ENCODE data around the gene SH3GL3.

SH3GL3 gene

GRCh38 chr15:83556068-83556467 lies 108.9 kb downstream of the SH3GL3 start:
- DNase-seq (ENCODE audit: insufficient read length, low spot score) (no peak), FAIRE-seq (no peak)
- no peak for TF ChIP-seq POLR2AphosphoS5 (IDR thresholded peaks at IDR 0.05; ENCODE audit: low read depth, low read length)
- TF ChIP-seq SPI1 (IDR thresholded peaks at IDR 0.05; ENCODE audit: low read depth, low read length), result no peak
- no peak for TF ChIP-seq POU2F2 (IDR thresholded peaks at IDR 0.05; ENCODE audit: low read depth, low read length)
- no peak for TF ChIP-seq TAF1 (IDR thresholded peaks at IDR 0.05; ENCODE audit: low read depth, low read length)
- TF ChIP-seq POLR2A (IDR thresholded peaks at IDR 0.05; ENCODE audit: low read depth, low read length), result no peak
- no peak for TF ChIP-seq PAX5 (IDR thresholded peaks at IDR 0.05; ENCODE audit: insufficient read depth, low read length, severe bottlenecking)

GRCh38 chr15:83556754-83557153 lies 109.6 kb downstream of the SH3GL3 start:
- FAIRE-seq (no peak), DNase-seq (ENCODE audit: insufficient read length, low spot score) (no peak)
- TF ChIP-seq PAX5 (IDR thresholded peaks at IDR 0.05; ENCODE audit: insufficient read depth, low read length, severe bottlenecking) (no peak), POLR2AphosphoS5 (IDR thresholded peaks at IDR 0.05; ENCODE audit: low read depth, low read length) (no peak), TAF1 (IDR thresholded peaks at IDR 0.05; ENCODE audit: low read depth, low read length) (no peak), SPI1 (IDR thresholded peaks at IDR 0.05; ENCODE audit: low read depth, low read length) (no peak), POU2F2 (IDR thresholded peaks at IDR 0.05; ENCODE audit: low read depth, low read length) (no peak), POLR2A (IDR thresholded peaks at IDR 0.05; ENCODE audit: low read depth, low read length) (no peak)

GRCh38 chr15:83558146-83558545 lies 111.0 kb downstream of the SH3GL3 start:
- no peak for DNase-seq (ENCODE audit: insufficient read length, low spot score)
- no peak for FAIRE-seq
- no peak for TF ChIP-seq POLR2A (IDR thresholded peaks at IDR 0.05; ENCODE audit: low read depth, low read length)
- no peak for TF ChIP-seq TAF1 (IDR thresholded peaks at IDR 0.05; ENCODE audit: low read depth, low read length)
- no peak for TF ChIP-seq POU2F2 (IDR thresholded peaks at IDR 0.05; ENCODE audit: low read depth, low read length)
- TF ChIP-seq POLR2AphosphoS5 (IDR thresholded peaks at IDR 0.05; ENCODE audit: low read depth, low read length), result no peak
- TF ChIP-seq SPI1 (IDR thresholded peaks at IDR 0.05; ENCODE audit: low read depth, low read length), result no peak
- TF ChIP-seq PAX5 (IDR thresholded peaks at IDR 0.05; ENCODE audit: insufficient read depth, low read length, severe bottlenecking), result no peak

GRCh38 chr15:83559310-83559966 lies 112.3 kb downstream of the SH3GL3 start:
- no peak for TF ChIP-seq POLR2A (IDR thresholded peaks at IDR 0.05; ENCODE audit: low read depth, low read length)
- no peak for TF ChIP-seq PAX5 (IDR thresholded peaks at IDR 0.05; ENCODE audit: insufficient read depth, low read length, severe bottlenecking)
- TF ChIP-seq POLR2AphosphoS5 (IDR thresholded peaks at IDR 0.05; ENCODE audit: low read depth, low read length), result no peak
- TF ChIP-seq TAF1 (IDR thresholded peaks at IDR 0.05; ENCODE audit: low read depth, low read length), result no peak
- TF ChIP-seq SPI1 (IDR thresholded peaks at IDR 0.05; ENCODE audit: low read depth, low read length), result no peak
- TF ChIP-seq POU2F2 (IDR thresholded peaks at IDR 0.05; ENCODE audit: low read depth, low read length), result no peak
- peak; percentile 41 for DNase-seq (ENCODE audit: insufficient read length, low spot score)
- peak; percentile 94 for FAIRE-seq

GRCh38 chr15:83561661-83562060 lies 114.5 kb downstream of the SH3GL3 start:
- TF ChIP-seq POLR2A (IDR thresholded peaks at IDR 0.05; ENCODE audit: low read depth, low read length), result no peak
- TF ChIP-seq TAF1 (IDR thresholded peaks at IDR 0.05; ENCODE audit: low read depth, low read length), result no peak
- TF ChIP-seq POLR2AphosphoS5 (IDR thresholded peaks at IDR 0.05; ENCODE audit: low read depth, low read length), result no peak
- no peak for TF ChIP-seq PAX5 (IDR thresholded peaks at IDR 0.05; ENCODE audit: insufficient read depth, low read length, severe bottlenecking)
- no peak for TF ChIP-seq SPI1 (IDR thresholded peaks at IDR 0.05; ENCODE audit: low read depth, low read length)
- TF ChIP-seq POU2F2 (IDR thresholded peaks at IDR 0.05; ENCODE audit: low read depth, low read length), result no peak
- DNase-seq (ENCODE audit: insufficient read length, low spot score) (no peak), FAIRE-seq (no peak)

GRCh38 chr15:83565138-83565537 lies 118.0 kb downstream of the SH3GL3 start:
- no peak for DNase-seq (ENCODE audit: insufficient read length, low spot score)
- FAIRE-seq, result no peak
- no peak for TF ChIP-seq POLR2A (IDR thresholded peaks at IDR 0.05; ENCODE audit: low read depth, low read length)
- TF ChIP-seq PAX5 (IDR thresholded peaks at IDR 0.05; ENCODE audit: insufficient read depth, low read length, severe bottlenecking), result no peak
- TF ChIP-seq POLR2AphosphoS5 (IDR thresholded peaks at IDR 0.05; ENCODE audit: low read depth, low read length), result no peak
- no peak for TF ChIP-seq TAF1 (IDR thresholded peaks at IDR 0.05; ENCODE audit: low read depth, low read length)
- TF ChIP-seq POU2F2 (IDR thresholded peaks at IDR 0.05; ENCODE audit: low read depth, low read length), result no peak
- no peak for TF ChIP-seq SPI1 (IDR thresholded peaks at IDR 0.05; ENCODE audit: low read depth, low read length)

- no peak for DNase-seq (ENCODE audit: insufficient read length, low spot score)
- no peak for FAIRE-seq
- TF ChIP-seq POLR2A (IDR thresholded peaks at IDR 0.05; ENCODE audit: low read depth, low read length) (no peak), PAX5 (IDR thresholded peaks at IDR 0.05; ENCODE audit: insufficient read depth, low read length, severe bottlenecking) (no peak)
Measured at GRCh38 chr15:83565553-83566159, 118.5 kb downstream of the SH3GL3 start.

- FAIRE-seq, result peak; percentile 16
Measured at GRCh38 chr15:83567318-83567717, 120.2 kb downstream of the SH3GL3 start.

GRCh38 chr15:83569341-83569740 lies 122.2 kb downstream of the SH3GL3 start:
- DNase-seq (ENCODE audit: insufficient read length, low spot score) (no peak), FAIRE-seq (no peak)
- TF ChIP-seq POLR2A (IDR thresholded peaks at IDR 0.05; ENCODE audit: low read depth, low read length) (no peak), SPI1 (IDR thresholded peaks at IDR 0.05; ENCODE audit: low read depth, low read length) (no peak), PAX5 (IDR thresholded peaks at IDR 0.05; ENCODE audit: insufficient read depth, low read length, severe bottlenecking) (no peak), TAF1 (IDR thresholded peaks at IDR 0.05; ENCODE audit: low read depth, low read length) (no peak), POU2F2 (IDR thresholded peaks at IDR 0.05; ENCODE audit: low read depth, low read length) (no peak), POLR2AphosphoS5 (IDR thresholded peaks at IDR 0.05; ENCODE audit: low read depth, low read length) (no peak)

More at GRCh38 chr15:83567318-83567717, 120.2 kb downstream of the SH3GL3 start:
- no peak for TF ChIP-seq POLR2AphosphoS5 (IDR thresholded peaks at IDR 0.05; ENCODE audit: low read depth, low read length)
- no peak for TF ChIP-seq POU2F2 (IDR thresholded peaks at IDR 0.05; ENCODE audit: low read depth, low read length)
- TF ChIP-seq POLR2A (IDR thresholded peaks at IDR 0.05; ENCODE audit: low read depth, low read length), result no peak
- no peak for TF ChIP-seq SPI1 (IDR thresholded peaks at IDR 0.05; ENCODE audit: low read depth, low read length)
- no peak for TF ChIP-seq TAF1 (IDR thresholded peaks at IDR 0.05; ENCODE audit: low read depth, low read length)
- no peak for TF ChIP-seq PAX5 (IDR thresholded peaks at IDR 0.05; ENCODE audit: insufficient read depth, low read length, severe bottlenecking)
- DNase-seq (ENCODE audit: insufficient read length, low spot score), result no peak
